ENCODE measurements around the gene NF1.

The NF1 gene

GRCh38 chr17:31412511-31412910 lies 317.7 kb downstream of the NF1 start:
- FAIRE-seq: no peak

GRCh38 chr17:31413081-31413799 lies 318.5 kb downstream of the NF1 start:
- no peak for FAIRE-seq

DNA sequence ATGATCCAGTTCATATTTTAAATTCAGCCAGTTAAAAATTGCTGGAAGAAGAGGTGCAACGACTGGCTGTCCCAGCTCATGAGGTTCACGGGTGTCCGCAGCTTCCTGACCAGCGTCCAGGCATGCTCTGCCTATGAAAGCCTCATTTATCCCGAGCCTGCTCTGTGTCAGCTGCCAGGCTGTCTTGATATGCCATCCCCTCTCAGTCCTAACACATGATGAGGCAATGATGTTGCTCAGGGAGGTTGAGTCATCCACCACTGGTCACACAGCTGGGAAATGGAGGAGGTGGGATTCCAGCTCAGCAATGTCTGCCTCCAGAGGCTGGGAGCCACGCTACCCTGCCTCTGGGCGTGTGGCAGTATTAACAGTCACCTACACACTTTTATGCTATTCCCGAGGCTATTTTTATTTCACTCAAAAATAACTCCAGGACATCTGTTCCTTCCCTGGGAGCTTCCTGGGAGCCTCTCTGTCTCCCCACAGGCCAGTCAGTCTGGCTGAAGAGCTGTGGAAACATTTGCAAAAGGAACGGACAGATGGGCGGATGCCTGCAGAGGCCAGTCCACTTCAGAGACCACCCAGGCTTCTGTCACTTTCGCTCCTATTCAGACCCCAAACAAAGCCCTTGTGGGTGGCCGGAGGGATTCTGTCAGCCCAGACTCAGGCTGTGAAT lies 319.2 kb downstream of the NF1 start:
- FAIRE-seq: no peak

GRCh38 chr17:31414550-31414918 lies 319.8 kb downstream of the NF1 start:
- no peak for FAIRE-seq

- FAIRE-seq: no peak
These were observed 320.3 kb downstream of the NF1 start for GRCh38 chr17:31415004-31415454.

GRCh38 chr17:31415640-31416502 lies 321.1 kb downstream of the NF1 start:
- no peak for FAIRE-seq

DNA sequence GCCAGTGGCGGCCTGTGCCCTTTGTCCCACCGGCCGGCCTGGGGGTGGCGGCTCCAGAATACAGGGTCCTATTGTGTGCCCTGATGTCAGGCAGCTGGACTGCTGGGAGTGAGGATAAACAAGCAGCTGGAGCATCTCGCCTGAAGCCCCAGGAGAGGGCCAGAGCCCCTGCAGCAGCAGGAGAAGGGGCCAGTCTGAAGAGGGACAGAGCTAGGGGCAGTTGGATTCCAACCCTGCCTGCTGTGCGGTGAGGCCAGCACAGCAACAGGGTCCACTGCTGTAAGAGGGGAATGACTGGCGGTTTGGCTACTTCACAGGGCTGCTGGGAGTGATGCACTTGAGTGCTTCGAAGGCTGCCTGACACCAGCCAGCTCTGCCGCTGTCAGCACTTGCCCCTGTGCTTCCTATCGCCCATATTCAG lies 321.7 kb downstream of the NF1 start:
- FAIRE-seq: no peak

DNA sequence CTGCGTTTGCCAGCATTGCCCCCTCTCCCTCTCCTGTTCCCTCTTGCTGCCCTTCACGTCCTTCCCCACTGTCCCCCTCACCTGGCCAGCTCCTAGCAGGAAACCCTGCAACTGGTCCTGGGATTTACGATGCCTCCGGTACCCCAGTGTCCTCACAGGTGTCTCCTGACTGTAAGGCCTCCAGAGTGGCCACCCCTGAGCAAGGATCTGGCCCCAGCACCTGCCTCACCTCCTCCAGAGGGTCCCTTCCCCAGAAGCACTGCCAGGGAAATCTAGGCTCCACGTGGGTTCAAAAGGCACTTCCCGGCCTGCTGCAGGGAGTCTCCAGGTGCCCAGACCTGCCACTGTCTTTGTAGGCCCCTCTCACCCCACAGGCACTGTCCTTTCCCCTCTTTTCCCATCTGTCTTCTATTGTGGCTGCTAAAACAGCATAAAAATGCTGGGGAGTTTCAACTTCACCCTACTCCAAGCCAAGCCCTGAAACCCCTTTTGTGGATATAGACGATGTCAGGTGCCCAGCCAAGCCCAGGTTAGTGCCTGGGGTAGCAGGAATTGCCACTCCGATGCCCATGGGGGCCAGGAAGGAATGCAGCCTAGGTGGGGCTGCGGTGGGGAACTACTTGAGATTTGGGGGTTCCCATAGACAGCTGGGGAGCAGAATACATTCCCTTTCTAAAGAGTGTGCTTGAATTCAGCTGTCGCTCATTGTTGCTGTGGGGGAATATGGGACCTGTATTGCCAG lies 322.4 kb downstream of the NF1 start:
- no peak for FAIRE-seq

- no peak for FAIRE-seq
These were observed 324.1 kb downstream of the NF1 start for GRCh38 chr17:31418773-31419350.

DNA sequence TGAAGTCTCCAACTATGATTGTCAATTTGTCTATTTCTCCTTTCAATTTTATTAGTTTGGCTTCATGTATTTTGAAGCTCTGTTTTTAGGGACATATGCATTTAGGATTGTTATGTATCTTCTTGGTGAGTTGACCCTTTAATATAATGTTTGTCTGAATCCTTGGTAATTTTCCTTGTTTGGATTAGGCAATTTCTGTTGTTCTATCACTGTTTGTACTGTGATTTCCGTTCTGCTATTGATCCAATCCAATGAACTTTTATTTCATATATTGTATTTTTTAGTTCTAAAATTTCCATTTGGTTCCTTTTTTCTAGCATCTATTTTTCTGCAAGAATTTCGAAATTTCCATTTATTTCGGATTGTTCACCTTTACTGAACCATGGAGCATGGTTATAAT lies 327.7 kb downstream of the NF1 start:
- FAIRE-seq: no peak

DNA sequence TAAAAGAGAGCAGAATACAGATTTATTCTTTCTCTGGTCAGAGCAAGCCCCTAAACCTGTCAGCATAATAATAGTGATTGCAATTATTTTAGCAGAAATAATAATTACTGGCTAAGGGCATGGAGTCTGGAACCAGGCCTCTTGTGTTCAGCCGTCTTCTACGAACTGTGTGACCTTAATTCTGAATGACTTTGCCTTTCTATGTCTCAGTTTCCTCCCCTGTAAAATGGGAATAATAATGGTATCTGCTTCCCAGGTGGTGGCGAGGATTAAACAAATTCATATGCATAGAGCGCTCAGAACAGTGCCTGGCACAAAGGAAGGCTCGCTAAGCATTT lies 330.1 kb downstream of the NF1 start:
- FAIRE-seq: peak; percentile 88

DNA sequence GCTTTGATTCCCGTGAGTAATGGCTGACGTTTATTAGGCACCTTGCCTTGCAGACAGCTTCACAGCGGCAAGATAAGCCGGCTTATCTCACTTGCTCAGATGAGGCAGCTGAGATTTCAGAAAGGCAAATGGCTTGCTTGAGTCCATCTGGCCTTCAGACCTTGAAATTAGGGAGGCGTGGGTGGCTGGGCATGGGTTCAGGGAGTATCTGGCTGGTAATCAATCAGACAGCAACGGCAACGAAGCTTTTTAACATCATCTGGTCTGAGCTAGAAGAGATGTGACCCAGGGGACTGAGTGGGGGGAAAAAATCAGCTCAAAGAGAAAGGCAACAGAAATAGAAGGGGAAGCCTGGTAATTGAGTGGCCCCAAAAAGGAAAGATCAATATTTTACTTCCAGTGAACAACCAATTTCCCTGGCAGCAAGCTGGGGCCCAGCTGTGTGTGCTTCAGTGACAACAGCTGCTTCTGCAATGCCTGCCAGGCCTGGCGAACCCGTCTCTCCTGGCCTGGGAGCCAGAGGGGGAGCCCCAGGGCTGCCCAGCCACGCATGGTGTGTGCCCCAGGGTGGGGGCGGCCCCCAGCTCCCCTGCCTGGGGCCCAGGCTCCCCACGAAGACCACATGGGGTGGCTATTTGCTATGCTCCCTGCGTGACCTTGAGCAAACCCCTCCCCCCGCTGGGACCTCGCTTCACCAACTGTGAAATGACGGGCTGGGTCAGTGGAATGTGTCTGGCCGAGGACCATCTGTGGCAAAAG lies 330.7 kb downstream of the NF1 start:
- no peak for FAIRE-seq

Data from islet of Langerhans (tissue), 1 donor.